OCI-LY7 (cell line): ENCODE measurements around the gene SIDT1. TPM values are rescaled to one million over a fixed set of nuclear protein-coding genes. Genes with fewer than 3 reads are reported as not detected.

Experiments
- BruUV-seq: library from RNA; stranded (reverse); fragments of 400-500 nt; replicated peaks from 2 replicates; lab custom pipeline; 2021; lab: Mats Ljungman, UMichigan
- CTCF ChIA-PET: fragments of 300-600 bp; sonication (Branson Sonifier 250); formaldehyde crosslinking; loops from one replicate; lab custom pipeline; 2022; ENCODE audit warnings: antibody characterized with exemption; ENCODE audit not compliant: unreplicated experiment; lab: Charles Lee
- POLR2A ChIA-PET: fragments of 300-600 bp; sonication (Branson Sonifier 250); formaldehyde crosslinking; loops from one replicate; lab custom pipeline; 2022; ENCODE audit warnings: antibody characterized with exemption; lab: Charles Lee
- DNase-seq: peaks from one replicate; pipeline ENCODE4 v3.0.0-alpha.2; 2015; ENCODE audit warnings: low spot score
- H2AFZ ChIP-seq: fragments of 200-600 bp; sonication (generic), shearing (Covaris generic); 2 replicates; pipeline ENCODE4 v1.6.1; 2014; ENCODE audit warnings: mild to moderate bottlenecking, antibody characterized with exemption, low read length, moderate library complexity
- H3K27ac ChIP-seq: fragments of 200-600 bp; sonication (generic); 2 replicates; pipeline ENCODE4 v1.5.1; 2014; ENCODE audit warnings: mixed run types, low read depth, mild to moderate bottlenecking, moderate library complexity, low read length, inconsistent platforms; ENCODE audit not compliant: poor library complexity, severe bottlenecking
- H3K36me3 ChIP-seq: fragments of 200-600 bp; sonication (generic); 2 replicates; pipeline ENCODE4 v1.6.1; 2014; ENCODE audit warnings: mild to moderate bottlenecking, antibody characterized with exemption, low read length, moderate library complexity, mixed read lengths; ENCODE audit not compliant: insufficient read depth
- H3K4me1 ChIP-seq: fragments of 200-600 bp; sonication (generic); 2 replicates; pipeline ENCODE4 v1.5.1; 2014; ENCODE audit warnings: mild to moderate bottlenecking, low read length; ENCODE audit not compliant: insufficient read depth, poor library complexity, severe bottlenecking
- H3K4me2 ChIP-seq: fragments of 200-600 bp; sonication (generic); 2 replicates; pipeline ENCODE4 v1.6.1; 2014; ENCODE audit warnings: mild to moderate bottlenecking, low read length
- H3K4me3 ChIP-seq: fragments of 200-600 bp; sonication (generic); 2 replicates; pipeline ENCODE4 v1.5.1; 2014; ENCODE audit warnings: mild to moderate bottlenecking, low read depth, low read length; ENCODE audit not compliant: poor library complexity, severe bottlenecking
- H3K79me2 ChIP-seq: fragments of 200-600 bp; sonication (generic); 2 replicates; pipeline ENCODE4 v1.6.1; 2016; ENCODE audit warnings: low read depth, mild to moderate bottlenecking, low read length, moderate library complexity, mixed read lengths; ENCODE audit not compliant: insufficient read depth
- H3K9me2 ChIP-seq: fragments of 200-600 bp; sonication (generic); 2 replicates; pipeline ENCODE4 v1.6.1; 2016; ENCODE audit warnings: mild to moderate bottlenecking, low read length, mixed read lengths; ENCODE audit not compliant: insufficient read depth
- H3K9me3 ChIP-seq: fragments of 200-600 bp; sonication (generic); 2 replicates; pipeline ENCODE4 v1.6.1; 2014; ENCODE audit warnings: mild to moderate bottlenecking, mixed run types, low read length, mixed read lengths
- H4K20me1 ChIP-seq: fragments of 200-600 bp; sonication (generic); 2 replicates; pipeline ENCODE4 v1.6.1; 2014; ENCODE audit warnings: mild to moderate bottlenecking, antibody characterized with exemption, low read length, moderate library complexity, mixed read lengths; ENCODE audit not compliant: insufficient read depth
- CTCF ChIP-seq: fragments of 200-600 bp; sonication (generic); conservative IDR thresholded peaks from 2 replicates; pipeline ENCODE4 v1.5.1; 2014; ENCODE audit warnings: mild to moderate bottlenecking, antibody characterized with exemption, low read length, moderate library complexity, mixed read lengths
- EZH2phosphoT487 ChIP-seq: fragments of 200-600 bp; sonication (generic); IDR thresholded peaks from 2 replicates; pipeline ENCODE4 v1.6.1; 2018; ENCODE audit warnings: low read depth, borderline replicate concordance, mild to moderate bottlenecking, mixed run types, antibody characterized with exemption, low read length, moderate library complexity, mixed read lengths
- intact Hi-C: fragments of 100-400 bp; cut with micrococcal nuclease; formaldehyde crosslinking; loops from one replicate; pipeline ENCODE4 v1.10.0; 2022; ENCODE audit not compliant: unreplicated experiment
- total RNA-seq, 2 experiments: library from RNA; depleted of rRNA in 1 of 2; stranded (reverse); fragments of >200 nt in 1 of 2; shearing (Covaris generic) in 1 of 2; gene quantifications; 2 replicates each; pipeline ENCODE4 v1.2.3, GENCODE V29; 2014 to 2022

SIDT1 gene
- total RNA-seq, 2 experiments from 2014 or later, result 7.3 to 10.3 TPM

GRCh38 chr3:113601240-113601639, 68.9 kb downstream of the SIDT1 start:
- Histone ChIP-seq H4K20me1 (no peaks in the 10 kb centered on the region), H3K4me1 (peaks cover 4% of the 10 kb centered on the region), H3K27ac (no peak overlapping the region), H3K9me2 (no peaks in the 10 kb centered on the region), H3K9me3 (no peaks in the 10 kb centered on the region), H3K4me2 (no peak overlapping the region), H3K4me3 (no peak overlapping the region), H3K36me3 (no peaks in the 10 kb centered on the region), H2AFZ (no peak overlapping the region), H3K79me2 (no peaks in the 10 kb centered on the region)
- BruUV-seq, result no TSS peak
- no peak for TF ChIP-seq CTCF
- no peak for TF ChIP-seq EZH2phosphoT487
- CTCF ChIA-PET, result no interaction called here
- intact Hi-C loops, result no loop called here
- DNase-seq, result no peak
- POLR2A ChIA-PET, result interaction anchor here (0.7 to 1.4 kb wide), 3 partner anchors 12 to 104 kb away, joined by 3 to 5 read pairs (median 3); no protein-coding TSS in a partner anchor

GRCh38 chr3:113602256-113602655, 69.9 kb downstream of the SIDT1 start:
- H3K4me2 ChIP-seq, result no peak overlapping the region
- H3K4me1 ChIP-seq, result peaks cover 15% of the 10 kb centered on the region
- no peaks in the 10 kb centered on the region for H3K36me3 ChIP-seq
- no peak overlapping the region for H2AFZ ChIP-seq
- ChIA-PET POLR2A (interaction anchor here (0.5 to 1.0 kb wide), 3 partner anchors 14 to 174 kb away, joined by 3 read pairs; no protein-coding TSS in a partner anchor), CTCF (no interaction called here)
- H3K9me3 ChIP-seq, result no peaks in the 10 kb centered on the region
- no peaks in the 10 kb centered on the region for H3K79me2 ChIP-seq
- H3K27ac ChIP-seq, result no peak overlapping the region
- TF ChIP-seq CTCF, result no peak
- no peak for TF ChIP-seq EZH2phosphoT487
- H4K20me1 ChIP-seq, result no peaks in the 10 kb centered on the region
- no peaks in the 10 kb centered on the region for H3K9me2 ChIP-seq
- H3K4me3 ChIP-seq, result no peak overlapping the region
- no TSS peak for BruUV-seq
- intact Hi-C loops, result no loop called here
- no peak for DNase-seq

- Histone ChIP-seq H2AFZ (no peak overlapping the region), H3K9me2 (no peaks in the 10 kb centered on the region), H3K36me3 (no peaks in the 10 kb centered on the region), H3K9me3 (no peaks in the 10 kb centered on the region), H3K4me3 (no peak overlapping the region), H3K27ac (no peak overlapping the region), H3K4me2 (no peak overlapping the region), H3K4me1 (peaks cover 20% of the 10 kb centered on the region), H3K79me2 (no peaks in the 10 kb centered on the region), H4K20me1 (no peaks in the 10 kb centered on the region)
- intact Hi-C loops, result no loop called here
- BruUV-seq, result no TSS peak
- POLR2A ChIA-PET, result interaction anchor here (0.6 to 1.0 kb wide), 3 partner anchors 14 to 874 kb away, joined by 3 to 6 read pairs (median 3); no protein-coding TSS in a partner anchor
- DNase-seq, result no peak
- CTCF ChIA-PET, result no interaction called here
- TF ChIP-seq EZH2phosphoT487 (no peak), CTCF (no peak)
Observed at GRCh38 chr3:113602836-113603235, 70.5 kb downstream of the SIDT1 start.
